Measurements from ENCODE around the gene SPTBN4.

- TF ChIP-seq CREB1 (IDR thresholded peaks at IDR 0.05; ENCODE audit: low read depth): no peak
- TF ChIP-seq EP300 (IDR thresholded peaks at IDR 0.05; ENCODE audit: borderline replicate concordance): no peak
- no peak for TF ChIP-seq TCF12 (IDR thresholded peaks at IDR 0.05; ENCODE audit: low read depth)
- TF ChIP-seq FOXM1 (IDR thresholded peaks at IDR 0.05; ENCODE audit: borderline replicate concordance, low read depth): no peak
- TF ChIP-seq, protein P1, sequence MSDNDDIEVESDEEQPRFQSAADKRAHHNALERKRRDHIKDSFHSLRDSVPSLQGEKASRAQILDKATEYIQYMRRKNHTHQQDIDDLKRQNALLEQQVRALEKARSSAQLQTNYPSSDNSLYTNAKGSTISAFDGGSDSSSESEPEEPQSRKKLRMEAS (IDR thresholded peaks at IDR 0.05): no peak
- TF ChIP-seq, protein P2, sequence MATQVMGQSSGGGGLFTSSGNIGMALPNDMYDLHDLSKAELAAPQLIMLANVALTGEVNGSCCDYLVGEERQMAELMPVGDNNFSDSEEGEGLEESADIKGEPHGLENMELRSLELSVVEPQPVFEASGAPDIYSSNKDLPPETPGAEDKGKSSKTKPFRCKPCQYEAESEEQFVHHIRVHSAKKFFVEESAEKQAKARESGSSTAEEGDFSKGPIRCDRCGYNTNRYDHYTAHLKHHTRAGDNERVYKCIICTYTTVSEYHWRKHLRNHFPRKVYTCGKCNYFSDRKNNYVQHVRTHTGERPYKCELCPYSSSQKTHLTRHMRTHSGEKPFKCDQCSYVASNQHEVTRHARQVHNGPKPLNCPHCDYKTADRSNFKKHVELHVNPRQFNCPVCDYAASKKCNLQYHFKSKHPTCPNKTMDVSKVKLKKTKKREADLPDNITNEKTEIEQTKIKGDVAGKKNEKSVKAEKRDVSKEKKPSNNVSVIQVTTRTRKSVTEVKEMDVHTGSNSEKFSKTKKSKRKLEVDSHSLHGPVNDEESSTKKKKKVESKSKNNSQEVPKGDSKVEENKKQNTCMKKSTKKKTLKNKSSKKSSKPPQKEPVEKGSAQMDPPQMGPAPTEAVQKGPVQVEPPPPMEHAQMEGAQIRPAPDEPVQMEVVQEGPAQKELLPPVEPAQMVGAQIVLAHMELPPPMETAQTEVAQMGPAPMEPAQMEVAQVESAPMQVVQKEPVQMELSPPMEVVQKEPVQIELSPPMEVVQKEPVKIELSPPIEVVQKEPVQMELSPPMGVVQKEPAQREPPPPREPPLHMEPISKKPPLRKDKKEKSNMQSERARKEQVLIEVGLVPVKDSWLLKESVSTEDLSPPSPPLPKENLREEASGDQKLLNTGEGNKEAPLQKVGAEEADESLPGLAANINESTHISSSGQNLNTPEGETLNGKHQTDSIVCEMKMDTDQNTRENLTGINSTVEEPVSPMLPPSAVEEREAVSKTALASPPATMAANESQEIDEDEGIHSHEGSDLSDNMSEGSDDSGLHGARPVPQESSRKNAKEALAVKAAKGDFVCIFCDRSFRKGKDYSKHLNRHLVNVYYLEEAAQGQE (IDR thresholded peaks at IDR 0.05; ENCODE audit: low read depth): no peak
- no peak for TF ChIP-seq TAF1 (IDR thresholded peaks at IDR 0.05; ENCODE audit: low read depth)
- TF ChIP-seq TEAD4 (IDR thresholded peaks at IDR 0.05): no peak
Measured at GRCh38 chr19:40592170-40592569, 125.4 kb downstream of the SPTBN4 start.

All from Ishikawa (cell line).